ENCODE measurements around the gene ZDHHC14.
"Not testable (repeated sequence)": the region's sequence is repeated elsewhere in the genome, so short reads cannot be mapped to it uniquely, and the experiment has no call there.

ZDHHC14 gene

DNA sequence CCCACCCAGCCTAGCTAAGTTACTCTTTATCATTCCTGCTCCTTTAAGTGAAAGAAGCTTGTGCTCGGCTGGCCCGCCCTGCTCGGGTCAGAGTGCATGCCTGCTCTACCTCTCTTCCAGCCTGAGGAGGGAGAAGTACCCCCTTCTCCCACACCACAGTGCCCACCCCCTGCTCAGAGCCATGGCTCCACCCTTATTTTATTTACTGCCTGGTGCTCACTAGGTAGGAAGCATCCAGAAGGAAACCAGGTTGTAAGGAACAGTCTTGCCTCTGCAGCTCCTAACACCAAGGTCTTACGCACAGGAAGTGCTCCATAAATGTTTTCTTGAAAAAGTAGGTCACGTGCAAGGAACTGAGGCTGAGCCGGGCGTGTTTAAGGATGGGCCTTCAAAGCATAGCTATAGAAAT, 336.4 kb downstream of the ZDHHC14 start:
- no peak overlapping the region for H2AFZ ChIP-seq (ENCODE audit: low read depth)
- H3K4me3 ChIP-seq (IDR thresholded peaks at IDR 0.05; ENCODE audit: insufficient read depth, low read depth, low read length), result no peak overlapping the region
- H3K4me1 ChIP-seq (ENCODE audit: low read depth, poor library complexity, severe bottlenecking), result no peaks in the 10 kb centered on the region
- TF ChIP-seq, protein P1, sequence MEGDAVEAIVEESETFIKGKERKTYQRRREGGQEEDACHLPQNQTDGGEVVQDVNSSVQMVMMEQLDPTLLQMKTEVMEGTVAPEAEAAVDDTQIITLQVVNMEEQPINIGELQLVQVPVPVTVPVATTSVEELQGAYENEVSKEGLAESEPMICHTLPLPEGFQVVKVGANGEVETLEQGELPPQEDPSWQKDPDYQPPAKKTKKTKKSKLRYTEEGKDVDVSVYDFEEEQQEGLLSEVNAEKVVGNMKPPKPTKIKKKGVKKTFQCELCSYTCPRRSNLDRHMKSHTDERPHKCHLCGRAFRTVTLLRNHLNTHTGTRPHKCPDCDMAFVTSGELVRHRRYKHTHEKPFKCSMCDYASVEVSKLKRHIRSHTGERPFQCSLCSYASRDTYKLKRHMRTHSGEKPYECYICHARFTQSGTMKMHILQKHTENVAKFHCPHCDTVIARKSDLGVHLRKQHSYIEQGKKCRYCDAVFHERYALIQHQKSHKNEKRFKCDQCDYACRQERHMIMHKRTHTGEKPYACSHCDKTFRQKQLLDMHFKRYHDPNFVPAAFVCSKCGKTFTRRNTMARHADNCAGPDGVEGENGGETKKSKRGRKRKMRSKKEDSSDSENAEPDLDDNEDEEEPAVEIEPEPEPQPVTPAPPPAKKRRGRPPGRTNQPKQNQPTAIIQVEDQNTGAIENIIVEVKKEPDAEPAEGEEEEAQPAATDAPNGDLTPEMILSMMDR (conservative IDR thresholded peaks at IDR 0.05; ENCODE audit: low read depth, low read length), result no peak
- no peaks in the 10 kb centered on the region for H3K27me3 ChIP-seq (ENCODE audit: insufficient read depth, low read depth)
- no peaks in the 10 kb centered on the region for H3K36me3 ChIP-seq (ENCODE audit: insufficient read depth)
- no peak overlapping the region for H3K9ac ChIP-seq
- H3K4me2 ChIP-seq, result no peak overlapping the region
- H4K20me1 ChIP-seq (ENCODE audit: insufficient read depth), result no peaks in the 10 kb centered on the region
- H3K27ac ChIP-seq, result no peak overlapping the region
- no peaks in the 10 kb centered on the region for H3K79me2 ChIP-seq (ENCODE audit: insufficient read depth, low read depth)

DNA sequence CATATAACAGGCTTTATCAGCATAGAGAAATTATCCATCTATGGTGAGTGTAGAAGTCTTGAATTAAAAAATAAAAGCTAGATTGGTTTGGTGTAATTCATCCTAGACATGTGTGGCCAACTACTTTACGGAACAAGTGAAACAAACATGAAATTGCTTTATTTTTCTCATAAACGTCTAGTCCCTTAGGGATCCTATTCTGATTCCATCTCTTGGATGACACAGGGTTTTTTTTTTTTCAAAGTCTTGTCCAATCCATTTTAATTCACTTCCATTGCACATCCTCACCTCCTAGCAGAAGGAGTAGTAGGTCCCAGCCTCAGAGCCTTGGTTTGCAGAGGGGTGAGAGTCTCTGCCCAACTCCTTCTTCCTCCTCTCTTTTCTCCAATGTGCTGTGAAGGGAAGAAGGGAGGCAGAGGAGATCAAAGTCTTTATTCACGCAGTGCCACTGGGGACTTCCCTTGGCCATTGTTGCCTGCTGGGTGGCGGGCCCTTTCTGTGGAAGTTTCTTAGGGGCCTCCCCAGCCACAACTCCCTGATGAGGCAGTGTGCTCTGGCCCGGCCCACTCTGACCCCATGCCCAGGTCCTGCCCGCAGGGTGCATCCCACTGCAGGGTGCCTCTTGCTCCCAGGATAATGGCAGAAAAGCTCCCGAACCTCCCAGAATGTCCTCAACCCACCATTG, 337.7 kb downstream of the ZDHHC14 start:
- H3K27ac ChIP-seq, result no peak overlapping the region
- H3K27me3 ChIP-seq (ENCODE audit: insufficient read depth, low read depth), result no peaks in the 10 kb centered on the region
- H3K79me2 ChIP-seq (ENCODE audit: insufficient read depth, low read depth), result no peaks in the 10 kb centered on the region
- no peaks in the 10 kb centered on the region for H4K20me1 ChIP-seq (ENCODE audit: insufficient read depth)
- no peaks in the 10 kb centered on the region for H3K36me3 ChIP-seq (ENCODE audit: insufficient read depth)
- H3K9ac ChIP-seq, result no peak overlapping the region
- no peak overlapping the region for H3K4me3 ChIP-seq (IDR thresholded peaks at IDR 0.05; ENCODE audit: insufficient read depth, low read depth, low read length)
- no peak overlapping the region for H3K4me2 ChIP-seq
- TF ChIP-seq, protein P1 (conservative IDR thresholded peaks at IDR 0.05; ENCODE audit: low read depth, low read length), result no peak
- no peaks in the 10 kb centered on the region for H3K4me1 ChIP-seq (ENCODE audit: low read depth, poor library complexity, severe bottlenecking)
- no peak overlapping the region for H2AFZ ChIP-seq (ENCODE audit: low read depth)

DNA sequence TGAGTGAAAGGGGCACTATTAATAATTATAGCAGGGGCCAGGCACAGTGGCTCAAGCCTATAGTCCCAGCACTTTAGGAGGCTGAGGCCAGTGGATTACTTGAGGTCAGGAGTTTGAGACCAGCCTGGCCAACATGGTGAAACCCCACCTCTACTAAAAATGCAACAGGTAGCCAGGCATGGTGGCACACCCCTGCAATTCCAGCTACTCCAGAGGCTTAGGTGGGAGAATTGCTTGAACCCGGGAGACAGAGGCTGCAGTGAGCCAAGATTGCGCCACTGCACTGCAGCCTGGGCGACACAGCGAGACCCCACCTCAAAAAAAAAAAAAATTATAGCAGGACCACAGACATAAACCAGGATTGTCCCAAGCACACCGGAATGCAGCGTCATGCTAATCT, 340.0 kb downstream of the ZDHHC14 start:
- not testable (repeated sequence) for H3K27ac ChIP-seq; H3K4me3 ChIP-seq (IDR thresholded peaks at IDR 0.05; ENCODE audit: insufficient read depth, low read depth, low read length); H3K4me1 ChIP-seq (ENCODE audit: low read depth, poor library complexity, severe bottlenecking); H2AFZ ChIP-seq (ENCODE audit: low read depth); H3K9ac ChIP-seq; H3K36me3 ChIP-seq (ENCODE audit: insufficient read depth); H3K4me2 ChIP-seq; H3K27me3 ChIP-seq (ENCODE audit: insufficient read depth, low read depth); H4K20me1 ChIP-seq (ENCODE audit: insufficient read depth); H3K79me2 ChIP-seq (ENCODE audit: insufficient read depth, low read depth)

DNA sequence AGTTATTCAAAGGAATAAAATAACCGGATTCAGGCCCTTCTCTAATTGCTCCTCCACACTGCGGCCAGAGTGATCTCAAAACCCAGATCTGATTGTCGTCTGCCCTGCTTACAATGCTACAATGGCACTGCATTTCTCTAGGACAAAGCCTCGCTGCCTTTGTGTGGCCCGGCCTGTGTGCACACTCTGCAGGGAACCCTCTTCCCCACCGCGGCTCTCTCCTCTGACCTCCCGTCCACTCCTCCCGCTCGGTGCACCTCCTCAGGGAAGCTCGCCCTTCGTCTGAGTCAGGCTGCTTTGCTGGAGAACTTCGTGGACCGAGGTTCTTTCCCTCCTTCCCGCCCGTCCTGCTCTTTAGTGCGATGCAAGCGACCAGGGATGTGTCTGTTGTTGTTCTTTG, 340.4 kb downstream of the ZDHHC14 start:
- Histone ChIP-seq H3K4me1 (ENCODE audit: low read depth, poor library complexity, severe bottlenecking) (no peaks in the 10 kb centered on the region), H3K36me3 (ENCODE audit: insufficient read depth) (no peaks in the 10 kb centered on the region), H3K27ac (no peak overlapping the region), H4K20me1 (ENCODE audit: insufficient read depth) (no peaks in the 10 kb centered on the region), H2AFZ (ENCODE audit: low read depth) (no peak overlapping the region), H3K9ac (no peak overlapping the region), H3K27me3 (ENCODE audit: insufficient read depth, low read depth) (no peaks in the 10 kb centered on the region), H3K4me3 (IDR thresholded peaks at IDR 0.05; ENCODE audit: insufficient read depth, low read depth, low read length) (no peak overlapping the region), H3K4me2 (no peak overlapping the region), H3K79me2 (ENCODE audit: insufficient read depth, low read depth) (no peaks in the 10 kb centered on the region)
- TF ChIP-seq, protein P1 (conservative IDR thresholded peaks at IDR 0.05; ENCODE audit: low read depth, low read length), result no peak

DNA sequence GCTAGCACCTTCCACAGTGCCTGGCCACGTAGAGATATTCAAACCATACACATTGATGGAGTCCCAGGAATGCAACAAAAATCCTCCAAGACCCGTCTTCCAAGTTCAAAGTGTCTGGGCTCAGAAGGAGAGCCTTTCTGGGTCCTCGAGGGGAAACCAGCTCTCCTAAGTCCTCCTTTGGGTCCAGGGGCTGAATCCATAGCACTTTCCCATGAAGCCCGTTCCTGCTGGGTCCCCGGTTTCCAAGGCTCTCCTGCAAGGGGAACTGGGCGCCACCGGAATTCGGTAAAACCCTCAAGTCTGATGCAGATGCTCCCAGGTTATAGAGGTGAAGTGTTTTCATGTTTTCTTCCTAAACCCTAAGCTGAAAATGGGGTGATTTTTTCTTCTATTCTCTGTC, 340.8 kb downstream of the ZDHHC14 start:
- Histone ChIP-seq H3K4me2 (no peak overlapping the region), H3K36me3 (ENCODE audit: insufficient read depth) (no peaks in the 10 kb centered on the region), H3K79me2 (ENCODE audit: insufficient read depth, low read depth) (no peaks in the 10 kb centered on the region), H4K20me1 (ENCODE audit: insufficient read depth) (no peaks in the 10 kb centered on the region), H3K4me1 (ENCODE audit: low read depth, poor library complexity, severe bottlenecking) (no peaks in the 10 kb centered on the region), H3K27ac (no peak overlapping the region), H3K4me3 (IDR thresholded peaks at IDR 0.05; ENCODE audit: insufficient read depth, low read depth, low read length) (no peak overlapping the region), H3K9ac (no peak overlapping the region), H2AFZ (ENCODE audit: low read depth) (no peak overlapping the region), H3K27me3 (ENCODE audit: insufficient read depth, low read depth) (no peaks in the 10 kb centered on the region)
- TF ChIP-seq, protein P1 (conservative IDR thresholded peaks at IDR 0.05; ENCODE audit: low read depth, low read length), result no peak
